SW480 (cell line): ENCODE results near the gene ZNF688.

Experiments used
- DNase-seq: peaks from one replicate; pipeline ENCODE4 v3.0.0-alpha.2; 2016; ENCODE audit warnings: low spot score

Gene ZNF688

GRCh38 chr16:30585400-30586191 lies 14.1 kb upstream of the ZNF688 start, which contains the start of gene ZNF785:
Gene ZNF785, minus strand, starts transcription at chr16:30585697. Its CDS starts 86 bp downstream, at chr16:30585611.
- peak; percentile 98 for DNase-seq

- no peak for DNase-seq
Measured at GRCh38 chr16:30585022-30585399, 13.5 kb upstream of the ZNF688 start.

- no peak for DNase-seq
Measured at GRCh38 chr16:30582611-30583340, 11.3 kb upstream of the ZNF688 start.

GRCh38 chr16:30581457-30581856 lies 9.9 kb upstream of the ZNF688 start:
- DNase-seq, result no peak

GRCh38 chr16:30574678-30575077 lies 3.2 kb upstream of the ZNF688 start:
- DNase-seq, result no peak

GRCh38 chr16:30570636-30571444 lies 674 bp downstream of the ZNF688 start:
- DNase-seq, result no peak

- no peak for DNase-seq
Measured at GRCh38 chr16:30569746-30570635, 1.5 kb downstream of the ZNF688 start.

- DNase-seq, result no peak
Measured at GRCh38 chr16:30569281-30569680, 2.2 kb downstream of the ZNF688 start.

GRCh38 chr16:30567991-30568638 lies 3.4 kb downstream of the ZNF688 start:
- no peak for DNase-seq

- DNase-seq, result no peak
Measured at GRCh38 chr16:30567160-30567990, 4.1 kb downstream of the ZNF688 start.

GRCh38 chr16:30566531-30566930 lies 5.0 kb downstream of the ZNF688 start:
- DNase-seq, result no peak

- DNase-seq, result no peak
Measured at GRCh38 chr16:30565984-30566383, 5.5 kb downstream of the ZNF688 start.

GRCh38 chr16:30565526-30565925 lies 6.0 kb downstream of the ZNF688 start:
- no peak for DNase-seq

GRCh38 chr16:30562021-30562420 lies 9.5 kb downstream of the ZNF688 start:
- DNase-seq, result no peak

- DNase-seq, result no peak
Measured at GRCh38 chr16:30561089-30561816, 10.3 kb downstream of the ZNF688 start.

- no peak for DNase-seq
Measured at GRCh38 chr16:30559690-30560089, 11.8 kb downstream of the ZNF688 start.

GRCh38 chr16:30558789-30559377 lies 12.6 kb downstream of the ZNF688 start:
- no peak for DNase-seq

GRCh38 chr16:30557957-30558788 lies 13.3 kb downstream of the ZNF688 start, which contains the start of gene ZNF764:
Gene ZNF764, minus strand, starts transcription at chr16:30558374. Its CDS starts 192 bp downstream, at chr16:30558182.
- DNase-seq, result peak; percentile 97
